Activated CD4-positive, alpha-beta memory T cell treated with anti-CD3 and anti-CD28 coated beads, Interleukin-2, amount 10 ng/mL, durations not matched to agents 7 days and 5 days (primary cell): Measurements from ENCODE around the gene DOC2B. TPM values are rescaled to one million over a fixed set of nuclear protein-coding genes. Genes with fewer than 3 reads are reported as not detected.
"Not testable (repeated sequence)": the region's sequence is repeated elsewhere in the genome, so short reads cannot be mapped to it uniquely, and the experiment has no call there.

ENCODE experiments used
- CTCF ChIA-PET: fragments of 350-600 bp; sonication (Branson Sonifier 250); formaldehyde crosslinking; loops from one replicate; lab custom pipeline; 2021; ENCODE audit warnings: antibody characterized with exemption, inconsistent platforms; lab: Charles Lee
- POLR2A ChIA-PET: fragments of 350-600 bp; sonication (Branson Sonifier 250); formaldehyde crosslinking; loops from one replicate; lab custom pipeline; 2021; ENCODE audit warnings: antibody characterized with exemption; lab: Charles Lee
- DNase-seq: peaks from one replicate; pipeline ENCODE4 v3.0.0-alpha.2; 2020
- H3K27ac Mint-ChIP-seq: one replicate; pipeline ENCODE4 v1.8.0; 2021; ENCODE audit warnings: mild to moderate bottlenecking, mixed read lengths
- H3K27me3 Mint-ChIP-seq: one replicate; pipeline ENCODE4 v1.8.0; 2021; ENCODE audit warnings: mixed read lengths
- H3K36me3 Mint-ChIP-seq: one replicate; pipeline ENCODE4 v1.8.0; 2021; ENCODE audit warnings: low read depth, mixed read lengths
- H3K4me1 Mint-ChIP-seq: one replicate; pipeline ENCODE4 v1.8.0; 2021; ENCODE audit warnings: mixed read lengths
- H3K4me3 Mint-ChIP-seq: one replicate; pipeline ENCODE4 v1.8.0; 2021; ENCODE audit warnings: mild to moderate bottlenecking, mixed read lengths
- H3K9me3 Mint-ChIP-seq: one replicate; pipeline ENCODE4 v1.8.0; 2021; ENCODE audit warnings: mixed read lengths
- total RNA-seq, 2 experiments: library from RNA; stranded (reverse); gene quantifications; one replicate each; pipeline ENCODE4 v1.2.3, GENCODE V29; 2021

The DOC2B gene
- total RNA-seq, 2 experiments from 2014 or later: not detected

DNA sequence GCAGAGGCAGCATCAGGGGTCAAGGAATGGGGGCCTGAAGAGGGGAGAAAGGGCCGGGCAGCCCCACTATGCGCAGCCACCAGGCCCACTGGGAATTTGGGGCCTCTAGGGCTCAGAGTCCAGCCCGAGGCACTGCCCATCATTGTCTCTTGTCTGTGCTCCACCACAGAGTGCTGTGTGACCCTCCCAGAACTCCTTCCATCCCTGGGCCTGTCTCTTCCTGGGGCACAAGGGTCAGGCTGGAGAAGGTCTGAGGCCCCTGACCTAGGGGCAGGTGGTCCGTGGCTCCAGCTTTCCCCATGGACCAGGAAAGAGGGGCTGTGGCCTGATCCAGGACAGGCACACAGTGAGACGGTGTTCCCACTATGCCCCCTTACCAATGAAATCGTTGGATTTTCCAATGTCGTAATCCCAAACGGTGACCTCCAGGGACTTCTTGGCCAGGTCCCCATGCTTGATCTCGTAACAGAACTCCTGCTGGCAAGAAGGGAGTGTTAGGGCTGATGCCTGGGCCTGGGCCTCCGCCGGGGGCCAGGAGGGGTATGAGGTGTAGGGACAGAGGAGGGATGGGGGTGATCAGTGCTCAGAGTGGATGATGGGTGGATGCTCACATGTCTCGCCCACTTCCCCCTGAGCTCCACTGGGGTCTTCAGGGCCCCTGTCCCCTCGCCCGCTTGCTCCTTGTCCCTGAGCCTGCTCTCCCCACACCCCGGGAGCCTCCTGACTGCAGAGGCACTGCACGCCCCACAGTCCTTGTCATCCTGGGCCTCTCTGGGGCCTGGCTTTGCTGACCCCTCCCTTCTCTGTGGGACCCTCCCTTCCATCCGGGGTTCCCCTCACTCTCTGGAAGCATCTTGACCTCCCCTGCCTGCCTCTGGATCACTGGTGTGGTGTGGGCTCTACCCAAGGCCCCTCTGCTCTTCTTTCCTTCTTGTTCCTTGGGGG lies 33.4 kb downstream of the DOC2B start:
- ChIA-PET POLR2A (no interaction called here), CTCF (no interaction called here)
- DNase-seq: no peak
- Mint-ChIP-seq H3K4me3 (no peak overlapping the region), H3K27ac (no peak overlapping the region), H3K36me3 (no peaks in the 10 kb centered on the region), H3K4me1 (peaks cover 1% of the 10 kb centered on the region), H3K9me3 (no peaks in the 10 kb centered on the region), H3K27me3 (peaks cover 5% of the 10 kb centered on the region)

DNA sequence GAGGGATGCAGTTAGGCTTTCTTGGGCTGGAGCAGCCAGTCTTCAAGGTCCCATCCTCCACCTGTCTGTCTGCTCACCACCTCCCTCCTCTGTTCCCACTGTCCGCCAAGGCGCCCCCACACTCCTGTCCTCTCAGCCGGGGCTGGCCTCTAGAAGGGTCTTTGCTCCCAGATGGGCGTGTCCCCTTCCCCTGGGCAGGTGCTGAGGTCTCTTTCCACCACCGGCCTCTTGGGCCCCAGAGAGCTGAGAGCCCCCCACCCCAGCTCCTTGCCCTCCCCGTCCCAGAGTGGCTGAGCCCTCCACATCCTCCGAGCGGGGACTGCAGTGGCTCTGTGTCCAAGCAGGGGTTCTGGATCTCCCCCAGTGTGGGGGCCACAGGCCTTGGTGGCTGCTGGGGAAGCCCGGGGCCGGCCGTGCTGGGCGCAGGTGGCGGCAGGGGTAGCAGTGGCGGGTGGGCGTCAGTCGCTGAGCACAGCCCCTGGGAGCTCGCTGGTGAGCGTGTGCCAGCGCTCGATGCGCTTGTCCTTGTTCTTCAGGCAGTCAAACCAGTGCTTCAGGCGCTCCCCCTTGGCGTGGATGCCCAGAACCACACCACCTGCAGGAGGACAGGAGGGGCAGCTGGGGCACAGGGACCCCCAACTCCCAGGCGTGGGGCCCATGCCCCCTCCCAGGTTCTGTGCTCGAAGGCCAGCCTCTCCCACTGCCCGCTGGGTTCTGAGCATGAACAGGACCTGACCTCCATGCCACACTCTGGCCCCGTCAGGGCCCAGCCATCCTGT lies 34.3 kb downstream of the DOC2B start:
- DNase-seq: no peak
- peaks cover 5% of the 10 kb centered on the region for H3K27me3 Mint-ChIP-seq
- ChIA-PET POLR2A (no interaction called here), CTCF (no interaction called here)
- H3K9me3 Mint-ChIP-seq: no peaks in the 10 kb centered on the region
- H3K4me1 Mint-ChIP-seq: peaks cover 1% of the 10 kb centered on the region
- H3K36me3 Mint-ChIP-seq: no peaks in the 10 kb centered on the region
- no peak overlapping the region for H3K4me3 Mint-ChIP-seq
- no peak overlapping the region for H3K27ac Mint-ChIP-seq

GRCh38 chr17:146546-146945 lies 34.9 kb downstream of the DOC2B start:
- CTCF ChIA-PET: no interaction called here
- Mint-ChIP-seq H3K4me3 (no peak overlapping the region), H3K27ac (no peak overlapping the region), H3K9me3 (no peaks in the 10 kb centered on the region), H3K36me3 (no peaks in the 10 kb centered on the region), H3K27me3 (peaks cover 5% of the 10 kb centered on the region), H3K4me1 (peaks cover 1% of the 10 kb centered on the region)
- no peak for DNase-seq
- POLR2A ChIA-PET: no interaction called here

- Mint-ChIP-seq H3K9me3 (no peaks in the 10 kb centered on the region), H3K27ac (no peak overlapping the region), H3K36me3 (no peaks in the 10 kb centered on the region), H3K27me3 (peaks cover 5% of the 10 kb centered on the region), H3K4me3 (no peak overlapping the region), H3K4me1 (peaks cover 1% of the 10 kb centered on the region)
- ChIA-PET POLR2A (no interaction called here), CTCF (no interaction called here)
- DNase-seq: no peak
These were observed 35.5 kb downstream of the DOC2B start for GRCh38 chr17:145671-146541.

DNA sequence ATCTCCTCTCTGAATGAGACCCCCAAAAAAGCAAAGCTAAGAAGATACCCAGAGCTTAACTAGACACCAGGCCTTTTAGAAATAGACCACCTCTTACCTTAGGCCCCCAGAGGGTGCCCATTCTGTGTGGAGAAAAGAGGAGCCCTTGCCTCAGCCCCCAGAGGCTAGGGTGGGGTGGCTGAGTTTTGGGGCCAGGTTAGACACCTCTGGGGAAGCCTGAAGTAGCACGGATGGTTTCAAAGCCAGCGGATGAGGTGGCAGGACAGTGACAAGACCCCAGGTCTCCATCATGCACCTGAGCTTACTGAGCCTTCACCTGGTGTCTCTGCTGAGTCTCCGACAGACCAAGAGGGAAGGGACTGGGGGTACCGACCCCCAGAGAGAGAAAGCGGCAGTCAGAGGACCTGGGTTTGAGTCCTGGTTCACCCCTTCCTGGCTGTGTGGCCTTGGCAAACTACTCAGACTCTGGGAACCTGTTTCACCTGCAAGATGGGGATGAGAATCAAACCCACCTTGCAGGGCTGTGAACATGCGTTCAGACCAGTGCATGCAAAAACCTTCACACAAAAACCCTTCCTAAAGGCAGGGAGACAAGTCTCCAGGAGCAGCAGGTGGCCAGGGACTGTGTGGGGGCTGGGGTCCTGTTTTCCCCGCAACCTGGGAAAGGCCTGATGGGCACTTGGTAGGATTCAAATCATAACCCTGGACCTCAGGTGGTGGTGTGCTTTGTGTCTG lies 36.3 kb downstream of the DOC2B start:
- no peak overlapping the region for H3K4me3 Mint-ChIP-seq
- no peaks in the 10 kb centered on the region for H3K36me3 Mint-ChIP-seq
- POLR2A ChIA-PET: no interaction called here
- peaks cover 4% of the 10 kb centered on the region for H3K27me3 Mint-ChIP-seq
- DNase-seq: peak; percentile 15
- H3K27ac Mint-ChIP-seq: no peak overlapping the region
- H3K9me3 Mint-ChIP-seq: no peaks in the 10 kb centered on the region
- H3K4me1 Mint-ChIP-seq: peaks cover 1% of the 10 kb centered on the region
- CTCF ChIA-PET: interaction anchor here (1.2 kb wide), 1 partner anchor 267 kb away, joined by 3 read pairs; no protein-coding TSS in a partner anchor

GRCh38 chr17:143785-144281 lies 37.6 kb downstream of the DOC2B start:
- peaks cover 4% of the 10 kb centered on the region for H3K27me3 Mint-ChIP-seq
- H3K27ac Mint-ChIP-seq: no peak overlapping the region
- H3K36me3 Mint-ChIP-seq: no peaks in the 10 kb centered on the region
- no peaks in the 10 kb centered on the region for H3K9me3 Mint-ChIP-seq
- peak; percentile 86 for DNase-seq
- H3K4me3 Mint-ChIP-seq: no peak overlapping the region
- CTCF ChIA-PET: interaction anchor here (0.6 kb wide), 1 partner anchor 751 kb away, joined by 5 read pairs; no protein-coding TSS in a partner anchor
- POLR2A ChIA-PET: no interaction called here
- H3K4me1 Mint-ChIP-seq: peaks cover 1% of the 10 kb centered on the region

- CTCF ChIA-PET: interaction anchor here (0.6 kb wide), 1 partner anchor 752 kb away, joined by 5 read pairs; no protein-coding TSS in a partner anchor
- POLR2A ChIA-PET: no interaction called here
- Mint-ChIP-seq H3K4me3 (no peak overlapping the region), H3K27me3 (peaks cover 4% of the 10 kb centered on the region), H3K4me1 (peaks cover 1% of the 10 kb centered on the region), H3K36me3 (no peaks in the 10 kb centered on the region), H3K27ac (no peak overlapping the region), H3K9me3 (no peaks in the 10 kb centered on the region)
- DNase-seq: peak; percentile 10
These were observed 38.3 kb downstream of the DOC2B start for GRCh38 chr17:142876-143784.

- DNase-seq: peak; percentile 27
- Mint-ChIP-seq H3K4me3 (no peak overlapping the region), H3K9me3 (no peaks in the 10 kb centered on the region), H3K36me3 (no peaks in the 10 kb centered on the region), H3K27ac (no peak overlapping the region), H3K27me3 (peaks cover 4% of the 10 kb centered on the region), H3K4me1 (peaks cover 1% of the 10 kb centered on the region)
- ChIA-PET POLR2A (no interaction called here), CTCF (no interaction called here)
These were observed 39.3 kb downstream of the DOC2B start for GRCh38 chr17:142102-142661.

DNA sequence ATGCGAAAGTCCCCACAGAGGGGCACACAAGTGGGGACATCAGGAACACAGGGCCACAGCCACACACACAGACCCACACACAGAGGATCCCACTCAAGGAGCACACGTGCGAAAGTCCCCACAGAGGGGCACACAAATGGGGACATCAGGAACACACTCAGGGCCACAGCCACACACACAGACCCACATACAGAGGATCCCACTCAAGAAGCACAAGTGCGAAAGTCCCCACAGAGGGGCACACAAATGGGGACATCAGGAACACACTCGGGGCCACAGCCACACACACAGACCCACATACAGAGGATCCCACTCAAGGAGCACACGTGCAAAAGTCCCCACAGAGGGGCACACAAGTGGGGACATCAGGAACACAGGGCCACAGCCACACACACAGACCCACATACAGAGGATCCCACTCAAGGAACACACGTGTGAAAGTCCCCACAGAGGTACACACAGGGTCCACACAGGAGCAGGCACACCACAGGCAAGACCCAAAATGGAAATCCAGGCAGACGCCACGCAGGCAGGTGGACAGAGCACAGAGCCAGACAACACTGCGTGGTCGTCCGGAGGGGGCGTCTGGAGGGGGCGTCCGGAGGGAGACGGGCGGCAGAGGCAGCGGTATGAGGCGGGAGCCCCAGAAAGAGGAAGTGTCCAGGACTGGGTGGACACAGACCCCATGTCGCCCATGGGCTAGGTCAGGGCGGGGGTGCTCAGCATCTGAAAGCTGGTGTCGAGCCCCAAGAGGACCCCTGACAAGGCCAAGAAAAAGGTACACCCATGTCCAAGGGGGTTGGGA lies 41.8 kb downstream of the DOC2B start:
- H3K9me3 Mint-ChIP-seq, H3K27ac Mint-ChIP-seq, H3K4me3 Mint-ChIP-seq, H3K4me1 Mint-ChIP-seq, CTCF ChIA-PET, POLR2A ChIA-PET, H3K36me3 Mint-ChIP-seq, H3K27me3 Mint-ChIP-seq: not testable (repeated sequence)
- DNase-seq: peak; percentile 11

DNA sequence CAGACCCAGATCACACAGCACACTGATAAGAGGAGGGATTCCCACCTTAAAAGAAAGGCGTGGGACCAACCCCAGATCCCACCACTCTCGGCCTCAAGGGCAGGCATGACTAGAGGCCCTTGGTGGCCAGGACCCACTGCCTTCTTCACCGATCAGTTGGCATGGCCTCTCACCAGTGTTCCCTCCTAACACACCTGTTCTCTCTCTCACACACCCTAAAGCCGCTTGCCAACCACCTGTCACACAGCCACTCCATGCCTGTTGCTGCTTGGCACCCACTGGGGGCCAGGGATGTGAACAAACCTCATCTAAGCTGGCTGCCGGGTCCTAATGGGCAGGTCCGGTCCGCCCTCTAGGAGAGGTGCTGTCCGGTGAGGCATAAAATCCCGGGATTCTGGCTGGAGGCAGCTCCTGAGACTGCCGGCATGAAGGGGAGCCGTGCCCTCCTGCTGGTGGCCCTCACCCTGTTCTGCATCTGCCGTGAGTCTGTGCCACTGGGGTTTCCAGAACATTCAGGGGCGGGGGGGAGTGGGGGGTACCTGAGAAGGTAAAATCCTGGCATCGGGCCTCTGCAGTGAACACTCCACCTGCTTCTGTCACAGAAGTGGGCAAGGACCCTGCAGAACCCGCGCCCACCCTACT lies 44.2 kb downstream of the DOC2B start, which contains the start of gene SCGB1C2:
SCGB1C2 (plus strand) TSS at position 404 of the 642 bp plus-strand sequence; CDS start at position 426, 22 bp downstream.
- H3K4me1 Mint-ChIP-seq, H3K27ac Mint-ChIP-seq, H3K4me3 Mint-ChIP-seq, H3K36me3 Mint-ChIP-seq, H3K27me3 Mint-ChIP-seq, DNase-seq, POLR2A ChIA-PET, H3K9me3 Mint-ChIP-seq, CTCF ChIA-PET: not testable (repeated sequence)
